Dermis blood vessel endothelial cell (primary cell): ENCODE measurements around the gene PBX1. TPM values are rescaled to one million over a fixed set of nuclear protein-coding genes. Genes with fewer than 3 reads are reported as not detected.

Experiments used
- DNase-seq: peaks from one replicate; pipeline ENCODE4 v3.0.0; 2010
- total RNA-seq: library from RNA; depleted of rRNA; stranded (reverse); fragments of >200 nt; gene quantifications from 2 replicates; pipeline ENCODE4 v1.2.3, GENCODE V29; 2014

The PBX1 gene
- total RNA-seq, 1 donor from 2014 or later = 12.4 TPM

GRCh38 chr1:164702216-164702615 lies 143.2 kb downstream of the PBX1 start:
- no peak for DNase-seq

GRCh38 chr1:164702664-164703063 lies 143.7 kb downstream of the PBX1 start:
- DNase-seq = no peak

GRCh38 chr1:164703463-164703862 lies 144.5 kb downstream of the PBX1 start:
- DNase-seq = no peak

- no peak for DNase-seq
Measured at GRCh38 chr1:164703960-164704411, 145.0 kb downstream of the PBX1 start.

- no peak for DNase-seq
Measured at GRCh38 chr1:164704954-164705353, 146.0 kb downstream of the PBX1 start.

- no peak for DNase-seq
Measured at GRCh38 chr1:164706606-164706987, 147.6 kb downstream of the PBX1 start.

- DNase-seq = no peak
Measured at GRCh38 chr1:164707868-164708331, 148.9 kb downstream of the PBX1 start.

GRCh38 chr1:164708596-164708995 lies 149.6 kb downstream of the PBX1 start:
- DNase-seq = no peak

- DNase-seq = no peak
Measured at GRCh38 chr1:164709126-164709525, 150.1 kb downstream of the PBX1 start.

- no peak for DNase-seq
Measured at GRCh38 chr1:164709541-164710278, 150.7 kb downstream of the PBX1 start.

- DNase-seq = peak; percentile 58
Measured at GRCh38 chr1:164712131-164713036, 153.4 kb downstream of the PBX1 start.

GRCh38 chr1:164713456-164714207 lies 154.6 kb downstream of the PBX1 start:
- DNase-seq = no peak

GRCh38 chr1:164716992-164717703 lies 158.2 kb downstream of the PBX1 start:
- no peak for DNase-seq

GRCh38 chr1:164718821-164719220 lies 159.8 kb downstream of the PBX1 start:
- no peak for DNase-seq

GRCh38 chr1:164719676-164720439 lies 160.9 kb downstream of the PBX1 start:
- no peak for DNase-seq

- DNase-seq = no peak
Measured at GRCh38 chr1:164720440-164721227, 161.7 kb downstream of the PBX1 start.

GRCh38 chr1:164721228-164721496 lies 162.2 kb downstream of the PBX1 start:
- DNase-seq = no peak

- no peak for DNase-seq
Measured at GRCh38 chr1:164723296-164723798, 164.4 kb downstream of the PBX1 start.

GRCh38 chr1:164725401-164725800 lies 166.4 kb downstream of the PBX1 start:
- DNase-seq = no peak

- no peak for DNase-seq
Measured at GRCh38 chr1:164726235-164726634, 167.3 kb downstream of the PBX1 start.

GRCh38 chr1:164728719-164729118 lies 169.7 kb downstream of the PBX1 start:
- no peak for DNase-seq
